Body of pancreas (tissue), 4 donors: Measurements from ENCODE around the gene SUPT4H1.

Source experiments
- CTCF ChIP-seq, 7 experiments: fragments of 450-650 bp in 4 of 7; fragments of 200-600 bp in 3 of 7; sonication (generic) in 3 of 7; IDR thresholded peaks; one replicate each; pipeline ENCODE4 v1.5.1; 2016 to 2019; ENCODE audit warnings: antibody characterized with exemption in 7 of 7
- POLR2A ChIP-seq, 3 donors: fragments of 450-650 bp; IDR thresholded peaks; one replicate each; pipeline ENCODE4 v1.6.1; 2016; ENCODE audit warnings: antibody characterized with exemption in 3 of 3, mild to moderate bottlenecking in 2 of 3

GRCh38 chr17:58315750-58316149, 36.3 kb downstream of the SUPT4H1 start:
- no peak for TF ChIP-seq CTCF (IDR thresholded peaks at IDR 0.05)
- TF ChIP-seq POLR2A (IDR thresholded peaks at IDR 0.05), result no peak
